Muscle layer of duodenum (tissue), 2 donors: ENCODE measurements around the gene LSMEM2.

Experiments
- H3K27ac ChIP-seq: one replicate; pipeline ENCODE4 v1.7.0; 2013; ENCODE audit warnings: mild to moderate bottlenecking, low read length
- H3K27me3 ChIP-seq: one replicate; pipeline ENCODE4 v1.7.0; 2013; ENCODE audit warnings: low read depth, mild to moderate bottlenecking, control low read depth, low read length
- H3K36me3 ChIP-seq, 2 donors: one replicate each; pipeline ENCODE4 v1.7.0; 2013; ENCODE audit warnings: low read length in 2 of 2, control low read depth in 1 of 2, mild to moderate bottlenecking in 1 of 2; ENCODE audit not compliant: insufficient read depth in 2 of 2, control insufficient read depth in 1 of 2
- H3K4me1 ChIP-seq, 2 donors: one replicate each; pipeline ENCODE4 v1.7.0; 2013; ENCODE audit warnings: low read length in 2 of 2, mild to moderate bottlenecking in 2 of 2, control low read depth in 1 of 2, moderate library complexity in 1 of 2; ENCODE audit not compliant: insufficient read depth in 2 of 2, control insufficient read depth in 1 of 2
- H3K4me3 ChIP-seq, 2 donors: one replicate each; pipeline ENCODE4 v1.7.0; 2013; ENCODE audit warnings: low read length in 2 of 2, low read depth in 1 of 2, mild to moderate bottlenecking in 1 of 2
- H3K9me3 ChIP-seq, 2 donors: one replicate each; pipeline ENCODE4 v1.7.0; 2013; ENCODE audit warnings: low read length in 2 of 2, control low read depth in 1 of 2, mild to moderate bottlenecking in 1 of 2; ENCODE audit not compliant: control insufficient read depth in 1 of 2
- donor health status: healthy.

LSMEM2 gene

DNA sequence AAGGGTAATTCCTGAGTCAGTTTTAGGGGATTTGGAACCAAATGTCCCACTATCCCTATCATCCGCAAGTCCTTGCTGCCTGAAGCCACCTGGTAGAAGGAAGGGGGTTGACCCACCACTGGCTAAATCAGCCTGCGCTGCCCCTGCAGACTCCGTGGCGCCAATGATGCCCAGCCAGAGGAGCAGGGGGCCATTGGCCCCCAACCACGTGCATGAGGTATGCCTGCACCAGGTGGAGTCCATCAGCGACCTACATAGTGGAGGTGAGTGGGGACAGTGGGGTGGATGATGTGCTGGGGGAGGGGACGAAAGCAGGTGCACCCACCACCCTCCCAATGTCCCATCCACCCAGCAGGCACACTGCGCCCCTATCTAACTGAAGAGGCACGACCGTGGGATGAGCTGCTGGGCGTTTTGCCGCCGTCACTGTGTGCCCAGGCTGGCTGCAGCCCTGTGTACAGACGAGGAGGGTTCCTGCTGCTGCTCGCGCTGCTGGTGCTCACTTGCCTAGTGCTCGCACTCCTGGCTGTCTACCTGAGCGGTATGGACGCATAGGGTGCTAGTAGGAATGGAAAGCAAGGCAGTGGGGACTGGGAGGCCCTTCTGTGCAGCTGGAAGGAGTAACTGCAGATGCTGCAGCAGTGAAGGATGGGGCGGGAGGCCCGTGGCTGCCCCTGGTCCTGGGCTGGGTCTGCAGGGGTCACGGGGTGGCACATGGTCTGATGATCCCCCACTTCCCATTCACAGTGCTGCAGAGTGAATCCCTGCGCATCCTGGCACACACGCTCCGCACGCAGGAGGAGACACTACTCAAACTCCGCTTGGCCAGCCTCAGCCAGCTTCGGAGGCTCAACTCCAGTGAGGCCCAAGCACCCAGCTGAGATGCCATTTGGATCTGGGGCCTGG, 7.7 kb downstream of the LSMEM2 start:
- Histone ChIP-seq H3K9me3 (no peaks in the 10 kb centered on the region), H3K27me3 (no peaks in the 10 kb centered on the region), H3K27ac (no peak overlapping the region), H3K4me3 (no peak overlapping the region), H3K4me1 (peaks cover 0 to 12% of the 10 kb centered on the region in 2 donors), H3K36me3 (peaks cover 32 to 43% of the 10 kb centered on the region in 2 donors)

DNA sequence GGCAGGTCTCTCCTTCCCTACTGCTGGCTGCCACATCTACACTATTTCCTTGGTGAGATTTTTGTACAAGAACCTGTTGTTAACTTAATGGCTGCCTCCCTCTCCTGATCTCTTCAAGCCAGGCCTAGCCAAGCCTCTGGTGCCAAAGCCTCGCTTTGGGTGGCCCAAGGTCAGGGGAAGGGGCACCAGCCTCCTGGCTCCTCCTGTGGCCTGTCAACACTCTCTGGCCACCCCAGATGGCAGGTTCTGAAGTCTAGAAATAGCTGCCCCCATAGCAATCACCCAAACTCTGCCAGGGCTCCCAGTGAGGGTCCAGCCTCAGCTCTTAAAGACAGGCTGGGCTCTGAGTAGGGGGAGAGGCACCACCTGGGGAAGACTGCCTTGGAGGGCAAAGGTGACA, 8.4 kb downstream of the LSMEM2 start:
- H3K4me3 ChIP-seq: no peak overlapping the region
- H3K27ac ChIP-seq: no peak overlapping the region
- H3K27me3 ChIP-seq: no peaks in the 10 kb centered on the region
- H3K4me1 ChIP-seq: peaks cover 0 to 14% of the 10 kb centered on the region in 2 donors
- peaks cover 32 to 43% of the 10 kb centered on the region in 2 donors for H3K36me3 ChIP-seq
- no peaks in the 10 kb centered on the region for H3K9me3 ChIP-seq

DNA sequence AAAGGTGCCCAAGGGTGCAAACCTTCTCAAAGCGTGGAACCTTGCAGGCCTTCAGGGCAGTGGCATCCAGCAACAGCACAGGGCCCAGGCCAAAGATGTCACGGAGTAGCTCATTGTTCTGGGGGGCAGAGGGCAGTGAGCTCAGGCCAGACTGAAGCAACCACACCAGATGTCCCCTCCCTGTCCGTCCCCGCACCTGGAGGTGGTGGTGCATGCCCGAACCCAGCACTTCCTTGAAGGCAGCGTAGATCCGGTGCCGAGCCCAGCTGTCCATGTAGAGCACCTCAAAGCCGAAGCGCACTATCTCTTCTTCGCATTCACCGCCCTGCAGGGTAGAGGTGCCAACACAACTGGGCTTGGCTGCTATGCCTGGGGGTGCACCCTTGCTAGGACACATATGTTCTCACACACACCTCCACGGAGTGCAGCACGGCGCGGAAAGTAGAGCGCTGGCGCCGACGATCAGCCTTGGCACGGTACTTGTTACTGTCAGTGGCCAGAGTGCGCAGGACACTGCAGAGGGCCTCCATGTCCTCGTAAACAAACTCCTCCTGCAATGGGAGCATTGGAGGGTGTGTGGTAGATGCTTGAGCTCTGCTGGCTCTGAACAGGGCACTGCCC, 9.6 kb downstream of the LSMEM2 start:
- Histone ChIP-seq H3K4me1 (peaks cover 5 to 24% of the 10 kb centered on the region in 2 donors), H3K4me3 (no peak overlapping the region), H3K9me3 (no peaks in the 10 kb centered on the region), H3K27me3 (no peaks in the 10 kb centered on the region), H3K27ac (no peak overlapping the region), H3K36me3 (peaks cover 32 to 43% of the 10 kb centered on the region in 2 donors)

DNA sequence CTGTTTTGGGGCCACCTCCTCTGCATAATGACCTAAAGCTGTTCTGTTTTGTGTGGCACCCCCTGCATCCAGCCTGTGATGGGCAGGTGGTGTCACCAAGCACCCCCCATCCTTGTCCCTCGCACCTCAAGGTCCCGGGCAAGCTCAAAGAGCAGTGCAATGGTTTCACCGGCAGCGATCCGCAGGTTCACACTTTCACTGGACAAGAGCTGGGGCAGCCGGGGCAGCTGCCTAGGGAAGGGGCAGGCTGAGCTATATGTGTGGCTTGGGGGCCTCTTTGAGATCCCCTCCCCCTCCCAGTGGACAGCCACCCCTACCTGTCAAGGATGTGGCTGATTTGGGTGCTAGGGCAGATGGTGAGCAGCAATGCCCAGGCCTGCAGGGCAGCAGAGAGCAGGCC, 10.2 kb downstream of the LSMEM2 start:
- H3K4me1 ChIP-seq: peaks cover 5 to 24% of the 10 kb centered on the region in 2 donors
- H3K4me3 ChIP-seq: no peak overlapping the region
- peaks cover 32 to 43% of the 10 kb centered on the region in 2 donors for H3K36me3 ChIP-seq
- no peaks in the 10 kb centered on the region for H3K9me3 ChIP-seq
- no peaks in the 10 kb centered on the region for H3K27me3 ChIP-seq
- no peak overlapping the region for H3K27ac ChIP-seq

DNA sequence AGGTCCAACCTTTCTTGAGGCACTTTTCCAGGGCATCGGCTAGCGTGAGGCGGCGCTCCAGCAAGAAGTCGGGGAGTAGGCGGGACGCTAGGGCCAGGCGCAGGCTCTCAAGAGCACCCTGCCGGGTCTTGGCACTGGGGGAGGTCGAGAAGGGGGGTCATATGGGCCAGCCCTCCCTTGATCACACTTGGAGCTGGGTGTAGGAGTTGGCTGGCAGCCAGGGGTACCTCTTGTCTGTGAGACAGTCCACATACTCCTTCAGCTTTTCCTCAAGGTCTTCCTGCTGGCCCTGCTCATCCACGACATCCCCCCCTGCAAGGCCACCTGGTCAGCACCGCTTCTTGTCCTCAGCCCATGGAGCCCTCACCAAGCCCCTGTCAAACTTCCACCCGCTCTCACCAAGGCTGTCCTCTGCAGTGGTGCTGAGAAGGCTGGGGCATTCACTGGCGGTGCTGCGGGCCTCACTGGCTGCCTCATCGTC, 11.3 kb downstream of the LSMEM2 start:
- Histone ChIP-seq H3K9me3 (no peaks in the 10 kb centered on the region), H3K27me3 (no peaks in the 10 kb centered on the region), H3K36me3 (peaks cover 32 to 43% of the 10 kb centered on the region in 2 donors), H3K4me1 (peaks cover 5 to 24% of the 10 kb centered on the region in 2 donors), H3K27ac (no peak overlapping the region), H3K4me3 (no peak overlapping the region)

DNA sequence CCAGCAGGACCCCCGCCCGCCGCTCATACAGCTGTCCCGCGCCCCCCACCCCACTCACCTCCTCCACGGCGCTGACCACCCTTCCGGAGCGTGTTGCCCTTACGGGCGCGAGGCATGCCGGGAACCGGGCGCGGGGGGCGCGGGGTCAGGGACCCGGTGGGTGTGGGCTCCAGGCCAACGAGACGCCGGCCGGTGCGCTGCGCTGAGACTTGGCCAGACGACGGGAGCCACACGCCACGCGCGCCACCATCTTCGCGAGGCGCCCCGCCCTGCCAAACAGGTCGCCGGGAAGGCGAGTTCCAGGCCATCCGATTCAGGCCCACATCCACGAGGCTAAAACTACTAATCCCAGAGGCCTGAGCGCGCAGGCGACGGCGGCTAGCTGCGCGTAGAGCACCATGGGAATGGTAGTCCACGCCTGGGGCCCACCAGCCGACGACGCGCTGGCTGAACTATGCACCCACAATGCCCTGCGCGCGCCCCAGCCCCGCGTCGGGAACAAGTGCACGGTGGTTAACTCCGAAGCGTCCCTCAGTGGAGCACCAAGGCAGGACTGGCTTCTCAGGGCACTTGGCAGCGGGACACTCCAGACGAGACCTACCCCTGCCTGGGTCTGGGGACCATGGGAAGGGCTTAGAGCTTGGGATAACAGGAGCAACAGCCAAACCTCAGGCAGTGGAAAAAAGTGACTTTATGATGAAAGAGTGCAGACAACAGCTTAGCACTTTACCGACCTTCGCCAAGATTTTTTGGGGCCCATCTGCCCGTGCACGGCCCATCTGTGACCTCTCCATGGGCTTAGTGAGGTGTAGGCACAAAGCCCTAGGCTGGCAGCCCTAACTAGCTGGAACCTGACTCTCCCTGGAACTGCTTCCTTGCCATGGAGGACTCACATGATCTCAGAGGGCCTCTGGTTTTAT, 13.5 kb downstream of the LSMEM2 start, which contains the start of gene IFRD2:
TSS of gene IFRD2 (minus strand) at position 271 of the 920 bp plus-strand sequence. CDS start at position 116, 155 bp downstream.
- peaks cover 26 to 32% of the 10 kb centered on the region in 2 donors for H3K36me3 ChIP-seq

DNA sequence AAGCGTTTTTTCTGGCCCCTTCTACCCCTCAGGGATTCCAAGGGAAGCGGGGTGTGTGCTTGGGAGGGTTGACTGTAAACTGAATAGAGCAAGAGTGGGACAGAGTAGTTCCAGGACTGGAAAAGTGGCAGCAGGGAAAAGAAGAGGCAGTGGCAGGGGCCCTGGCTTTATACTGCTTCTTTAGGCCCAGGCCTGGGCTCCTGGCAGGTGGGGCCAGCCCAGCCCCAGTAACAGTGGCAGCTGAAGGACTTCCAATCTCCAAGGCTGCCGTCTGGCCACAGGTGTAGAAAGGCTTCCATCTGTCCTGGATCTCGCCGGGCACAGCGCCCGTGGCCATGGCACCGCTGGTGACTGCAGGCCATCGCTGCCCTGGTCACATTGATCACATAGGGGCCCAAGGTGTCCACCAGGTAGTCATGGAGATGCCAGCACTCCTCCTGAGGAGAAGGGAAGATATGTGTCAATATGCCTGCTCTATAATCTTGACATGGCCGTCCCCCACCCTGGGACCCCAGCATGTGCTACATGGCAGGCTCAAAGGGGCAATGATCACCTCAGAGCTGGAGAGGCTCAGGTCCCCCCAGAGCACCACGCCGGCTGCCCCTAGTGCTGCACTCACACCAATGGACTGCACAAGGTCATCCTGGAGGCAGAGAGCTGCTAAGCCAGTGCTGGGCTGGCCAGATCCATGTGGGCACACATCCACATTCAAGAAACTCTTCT, 14.4 kb downstream of the LSMEM2 start:
- H3K36me3 ChIP-seq: peaks cover 18 to 23% of the 10 kb centered on the region in 2 donors
- H3K27ac ChIP-seq: peak overlapping the region; percentile 93
- no peaks in the 10 kb centered on the region for H3K27me3 ChIP-seq
- peaks cover 6 to 31% of the 10 kb centered on the region in 2 donors for H3K4me1 ChIP-seq
- peak overlapping the region; percentile 64 to 90 for H3K4me3 ChIP-seq
- H3K9me3 ChIP-seq: no peaks in the 10 kb centered on the region

More for the DNA sequence above, 13.5 kb downstream of the LSMEM2 start, which contains the start of gene IFRD2:
- Histone ChIP-seq H3K4me1 (peaks cover 5 to 24% of the 10 kb centered on the region in 2 donors), H3K27ac (peak within 1 kb of the TSS; percentile 93), H3K9me3 (no peaks in the 10 kb centered on the region), H3K27me3 (no peaks in the 10 kb centered on the region), H3K4me3 (peak within 1 kb of the TSS; percentile 84 to 90)

DNA sequence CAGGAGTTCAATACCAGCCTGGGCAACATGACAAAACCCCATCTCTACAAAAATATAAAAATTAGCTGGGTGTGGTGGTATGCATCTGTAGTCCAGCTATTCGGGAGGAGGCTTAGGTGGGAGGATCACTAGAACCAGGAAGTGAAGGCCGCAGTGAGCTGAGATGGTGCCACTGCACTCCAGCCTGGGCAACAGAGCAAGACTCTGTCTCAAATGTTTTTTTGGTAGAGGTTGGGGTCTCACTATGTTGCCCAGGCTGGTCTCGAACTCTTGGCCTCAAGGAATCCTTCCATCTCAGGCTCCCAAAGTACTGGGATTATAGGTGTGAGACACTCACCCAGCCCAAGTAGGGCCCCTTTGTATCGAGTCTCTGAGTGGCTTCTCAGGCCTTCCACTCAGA, 15.2 kb downstream of the LSMEM2 start:
- Histone ChIP-seq H3K27me3 (no peaks in the 10 kb centered on the region), H3K4me1 (peaks cover 11 to 37% of the 10 kb centered on the region in 2 donors), H3K4me3 (no peak overlapping the region), H3K9me3 (no peaks in the 10 kb centered on the region), H3K36me3 (peaks cover 9 to 15% of the 10 kb centered on the region in 2 donors), H3K27ac (no peak overlapping the region)

DNA sequence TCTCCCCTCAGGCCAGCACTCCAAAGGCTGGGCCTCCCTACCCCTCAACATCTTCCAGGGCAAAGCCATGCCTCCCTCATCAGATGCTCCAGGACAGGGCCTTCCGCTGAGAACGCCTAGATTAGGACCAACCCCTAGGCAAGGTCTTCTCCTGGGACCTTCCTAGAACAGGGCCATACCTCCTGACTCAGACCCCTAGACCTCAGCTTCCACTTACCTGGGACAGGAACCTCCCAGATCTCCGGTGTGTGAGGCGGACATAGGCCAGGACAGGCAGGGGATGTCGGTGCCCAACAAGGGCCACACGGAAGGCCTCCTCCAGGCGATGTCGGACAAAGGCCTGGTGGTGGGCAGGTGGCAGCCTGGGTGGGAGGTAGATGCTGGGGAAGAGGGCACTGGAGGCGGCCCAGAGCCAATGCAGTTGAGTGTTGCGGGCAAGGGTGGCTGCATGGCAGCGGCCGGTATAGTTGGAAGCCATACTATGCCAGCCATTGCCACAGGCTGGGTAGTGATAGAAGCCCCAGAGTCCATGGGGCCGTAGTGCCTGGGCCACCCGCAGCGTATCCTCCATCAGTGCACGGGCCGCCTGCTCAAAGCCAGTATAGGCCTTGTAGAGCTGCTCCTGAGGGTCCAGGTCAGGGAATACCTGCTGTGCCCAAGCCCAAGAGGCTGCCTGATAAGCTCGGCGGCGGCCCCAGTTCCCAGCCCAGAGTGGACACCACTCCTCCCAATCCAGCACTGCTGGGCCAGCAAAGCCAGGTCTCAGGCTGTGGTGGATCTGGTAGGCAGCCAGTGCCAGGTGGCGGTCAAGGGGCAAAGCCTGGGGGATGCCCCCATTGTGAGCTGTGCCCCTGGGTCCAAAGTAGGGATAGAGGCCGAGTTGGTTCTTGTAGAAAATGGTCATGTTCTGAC, 15.9 kb downstream of the LSMEM2 start:
- Histone ChIP-seq H3K27me3 (no peaks in the 10 kb centered on the region), H3K9me3 (no peaks in the 10 kb centered on the region), H3K4me3 (no peak overlapping the region), H3K4me1 (peaks cover 11 to 37% of the 10 kb centered on the region in 2 donors), H3K36me3 (peaks cover 3 to 8% of the 10 kb centered on the region in 2 donors), H3K27ac (no peak overlapping the region)
